Upper lobe of left lung (tissue), 6 donors: ENCODE results near the gene BOD1L2. TPM values are rescaled to one million over a fixed set of nuclear protein-coding genes. Genes with fewer than 3 reads are reported as not detected.

Source experiments
- ATAC-seq, 2 donors: fragments of 200-7000 bp; cut with Tn5 transposase; one replicate each; pipeline ENCODE4 v1.9.1; 2022; ENCODE audit warnings: mild to moderate bottlenecking in 2 of 2, moderate library complexity in 2 of 2; ENCODE audit not compliant: low FRiP score in 2 of 2
- DNase-seq, 2 donors: peaks; one replicate each; pipeline ENCODE4 v3.0.0-alpha.2; 2019 to 2020
- H3K27ac ChIP-seq, 4 donors: fragments of 200-600 bp; sonication (generic); one replicate each; pipeline ENCODE4 v1.5.1; 2016 to 2019
- H3K27me3 ChIP-seq, 4 donors: fragments of 200-600 bp; sonication (generic); one replicate each; pipeline ENCODE4 v1.5.1; 2017 to 2019
- H3K36me3 ChIP-seq, 4 donors: fragments of 200-600 bp; sonication (generic); one replicate each; pipeline ENCODE4 v1.5.1; 2016 to 2019
- H3K4me1 ChIP-seq, 4 donors: fragments of 200-600 bp; sonication (generic); one replicate each; pipeline ENCODE4 v1.5.1; 2018 to 2019
- H3K4me3 ChIP-seq, 4 donors: fragments of 200-600 bp; sonication (generic); one replicate each; pipeline ENCODE4 v1.5.1; 2017 to 2019; ENCODE audit warnings: mild to moderate bottlenecking in 2 of 4, moderate library complexity in 1 of 4
- H3K9me3 ChIP-seq, 4 donors: fragments of 200-600 bp; sonication (generic); one replicate each; pipeline ENCODE4 v1.5.1; 2018 to 2019
- CTCF ChIP-seq, 6 experiments: fragments of 450-650 bp in 4 of 6; fragments of 200-600 bp in 2 of 6; sonication (generic) in 2 of 6; IDR thresholded peaks; one replicate each; pipeline ENCODE4 v1.5.1; 2016 to 2019; ENCODE audit warnings: antibody characterized with exemption in 6 of 6
- EP300 ChIP-seq, 4 donors: sonication (generic); formaldehyde crosslinking; IDR thresholded peaks; one replicate each; pipeline ENCODE4 v1.5.1; 2017; ENCODE audit warnings: antibody characterized with exemption in 4 of 4, control low read depth in 2 of 4
- POLR2A ChIP-seq, 4 donors: fragments of 450-650 bp; IDR thresholded peaks; one replicate each; pipeline ENCODE4 v1.5.1; 2016 to 2017; ENCODE audit warnings: antibody characterized with exemption in 4 of 4, mild to moderate bottlenecking in 2 of 4
- POLR2AphosphoS5 ChIP-seq, 2 donors: sonication (generic); formaldehyde crosslinking; IDR thresholded peaks; one replicate each; pipeline ENCODE4 v1.5.1; 2017; ENCODE audit warnings: antibody characterized with exemption in 2 of 2
- WGBS, 2 donors: methylation state at CpG; one replicate each; pipeline ENCODE4 v1.1.5; 2017 to 2018; 5-methylcytosine and 5-hydroxymethylcytosine counted together
- total RNA-seq, 6 donors: library from RNA; depleted of rRNA in 4 of 6; stranded (reverse); fragments of >200 nt in 4 of 6; gene quantifications; one replicate each; pipeline versions ENCODE4 v1.1.0 to v1.2.1, GENCODE V29; 2016 to 2021
- donor health status: DM: no; HTN: no; CAD: no; lungs with moderate emphysema.
- donor health status: DM: no; HTN: yes; CAD: no; lungs with severe emphysema.

Gene BOD1L2
- total RNA-seq, 6 donors from 2014 or later: not detected

GRCh38 chr18:57154191-57154830 is 7.4 kb downstream of the BOD1L2 start:
- ATAC-seq: no peak
- Histone ChIP-seq H3K27me3 (no peaks in the 10 kb centered on the region), H3K9me3 (no peaks in the 10 kb centered on the region), H3K4me3 (no peak overlapping the region), H3K27ac (no peak overlapping the region), H3K4me1 (peaks cover 0 to 5% (median 0%) of the 10 kb centered on the region in 4 donors), H3K36me3 (no peaks in the 10 kb centered on the region)
- no peak for TF ChIP-seq EP300 (IDR thresholded peaks at IDR 0.05)
- no peak for TF ChIP-seq POLR2AphosphoS5 (IDR thresholded peaks at IDR 0.05)
- no peak for TF ChIP-seq POLR2A (IDR thresholded peaks at IDR 0.05)
- TF ChIP-seq CTCF (IDR thresholded peaks at IDR 0.05): no peak
- peak in 1 of 2 donors; percentile 46 for DNase-seq
- 40 to 48% methylated on average over 8 to 13 of the region's 13 CpGs for WGBS, 2 donors

- Histone ChIP-seq H3K4me3 (no peak overlapping the region), H3K9me3 (no peaks in the 10 kb centered on the region), H3K4me1 (no peaks in the 10 kb centered on the region), H3K36me3 (no peaks in the 10 kb centered on the region), H3K27ac (no peak overlapping the region), H3K27me3 (no peaks in the 10 kb centered on the region)
- ATAC-seq: no peak
- 64 to 74% methylated on average over 6 of the region's 6 CpGs for WGBS, 2 donors
- TF ChIP-seq EP300 (IDR thresholded peaks at IDR 0.05) (no peak), CTCF (IDR thresholded peaks at IDR 0.05) (no peak), POLR2A (IDR thresholded peaks at IDR 0.05) (no peak), POLR2AphosphoS5 (IDR thresholded peaks at IDR 0.05) (no peak)
- no peak for DNase-seq
These were observed 17.5 kb downstream of the BOD1L2 start for GRCh38 chr18:57164401-57164800.

GRCh38 chr18:57167617-57168308 is 20.9 kb downstream of the BOD1L2 start:
- Histone ChIP-seq H3K4me1 (no peaks in the 10 kb centered on the region), H3K27me3 (no peaks in the 10 kb centered on the region), H3K9me3 (no peaks in the 10 kb centered on the region), H3K4me3 (no peak overlapping the region), H3K27ac (no peak overlapping the region), H3K36me3 (no peaks in the 10 kb centered on the region)
- no peak for DNase-seq
- WGBS, 2 donors: 53 to 70% methylated on average over 1 of the region's 1 CpG
- ATAC-seq: no peak
- no peak for TF ChIP-seq POLR2AphosphoS5 (IDR thresholded peaks at IDR 0.05)
- TF ChIP-seq EP300 (IDR thresholded peaks at IDR 0.05): no peak
- no peak for TF ChIP-seq POLR2A (IDR thresholded peaks at IDR 0.05)
- no peak for TF ChIP-seq CTCF (IDR thresholded peaks at IDR 0.05)

GRCh38 chr18:57171026-57171425 is 24.1 kb downstream of the BOD1L2 start:
- no peak for ATAC-seq
- WGBS, 2 donors: 73 to 88% methylated on average over 1 of the region's 1 CpG

More at GRCh38 chr18:57171026-57171425, 24.1 kb downstream of the BOD1L2 start:
- Histone ChIP-seq H3K4me3 (no peak overlapping the region), H3K4me1 (no peaks in the 10 kb centered on the region), H3K9me3 (peaks cover 0 to 7% (median 0%) of the 10 kb centered on the region in 4 donors), H3K36me3 (no peaks in the 10 kb centered on the region), H3K27me3 (no peaks in the 10 kb centered on the region), H3K27ac (no peak overlapping the region)
- TF ChIP-seq POLR2A (IDR thresholded peaks at IDR 0.05) (no peak), POLR2AphosphoS5 (IDR thresholded peaks at IDR 0.05) (no peak), CTCF (IDR thresholded peaks at IDR 0.05) (no peak), EP300 (IDR thresholded peaks at IDR 0.05) (no peak)
- DNase-seq: no peak
